Measurements from ENCODE around the gene GALNT13.
A peak's percentile ranks its signal among the peaks of the same experiment; 100 is the strongest.

The GALNT13 gene

DNA sequence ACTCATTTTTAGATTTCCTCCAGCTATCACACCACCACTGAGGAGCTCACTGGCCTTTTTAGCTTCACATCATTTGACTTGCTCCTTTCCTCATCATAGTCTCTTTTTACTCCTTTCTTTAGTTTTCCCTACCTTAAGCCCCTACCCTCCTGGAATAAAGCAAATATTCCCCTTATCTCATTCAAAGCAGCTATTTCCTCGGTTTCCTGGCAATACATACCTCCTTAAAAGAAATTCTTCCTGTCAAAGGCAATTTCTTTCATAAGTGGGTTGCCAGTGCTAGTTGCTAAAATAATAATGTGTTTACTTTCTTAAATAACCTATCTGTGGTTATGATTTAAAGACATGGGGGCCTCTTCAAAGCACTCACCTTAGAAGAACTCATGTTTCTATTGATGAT, 359.3 kb downstream of the GALNT13 start:
- no peak for DNase-seq

DNA sequence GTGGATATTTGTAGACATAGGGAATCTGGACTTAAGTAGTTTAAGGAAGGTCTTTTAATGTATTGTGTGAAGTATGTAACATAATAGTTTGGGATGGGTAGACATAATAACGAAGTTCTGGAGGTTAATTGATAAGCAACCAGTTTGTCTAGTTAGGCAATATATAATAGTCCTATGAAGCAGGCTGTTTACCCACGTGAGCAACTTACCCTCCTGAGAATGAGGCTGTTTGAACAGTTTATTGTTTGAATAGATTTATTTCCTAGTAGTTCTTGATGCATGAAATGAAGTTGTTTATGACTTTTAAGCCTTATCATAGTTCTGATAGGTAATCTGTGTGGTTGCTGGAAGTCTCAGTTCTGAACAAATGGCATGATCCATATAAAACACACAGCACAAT, 361.5 kb downstream of the GALNT13 start:
- DNase-seq, result no peak

DNA sequence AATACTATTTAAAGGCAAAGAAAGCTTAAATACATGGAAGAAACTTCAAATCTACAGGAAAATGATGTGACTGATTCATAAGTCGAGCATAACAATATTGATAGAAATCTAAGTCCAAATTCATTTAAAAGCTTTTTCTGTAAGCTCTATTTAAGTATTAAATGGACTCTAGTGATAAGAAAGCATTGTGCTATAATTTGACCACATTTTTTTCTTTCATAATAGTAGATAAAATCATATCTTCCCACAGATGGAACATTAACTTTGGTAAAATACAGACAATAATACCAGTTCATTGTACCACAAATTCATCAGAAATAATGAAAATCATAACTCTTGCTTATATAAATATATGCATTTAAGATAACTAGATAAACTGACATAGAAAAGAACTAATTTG, 366.5 kb downstream of the GALNT13 start:
- no peak for DNase-seq

DNA sequence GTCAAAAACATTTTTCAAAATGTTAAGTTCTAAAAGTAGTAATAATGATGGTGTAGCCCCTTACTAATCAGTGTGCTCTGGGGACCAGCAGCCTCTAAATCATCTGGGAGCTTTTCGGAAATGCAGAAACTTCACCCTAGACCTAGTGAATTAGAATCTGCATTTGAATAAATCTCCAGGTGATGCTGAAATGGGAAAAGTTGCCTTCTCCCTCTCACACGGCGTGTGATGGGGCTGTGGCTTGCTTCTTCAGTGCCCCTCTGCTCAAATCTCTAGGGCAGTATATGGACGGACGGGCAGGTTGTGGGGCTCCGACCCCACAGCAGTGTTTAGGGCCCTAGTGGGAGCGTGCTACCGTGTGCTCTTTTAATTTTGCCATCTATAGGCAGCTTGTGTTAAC, 368.6 kb downstream of the GALNT13 start:
- no peak for DNase-seq

DNA sequence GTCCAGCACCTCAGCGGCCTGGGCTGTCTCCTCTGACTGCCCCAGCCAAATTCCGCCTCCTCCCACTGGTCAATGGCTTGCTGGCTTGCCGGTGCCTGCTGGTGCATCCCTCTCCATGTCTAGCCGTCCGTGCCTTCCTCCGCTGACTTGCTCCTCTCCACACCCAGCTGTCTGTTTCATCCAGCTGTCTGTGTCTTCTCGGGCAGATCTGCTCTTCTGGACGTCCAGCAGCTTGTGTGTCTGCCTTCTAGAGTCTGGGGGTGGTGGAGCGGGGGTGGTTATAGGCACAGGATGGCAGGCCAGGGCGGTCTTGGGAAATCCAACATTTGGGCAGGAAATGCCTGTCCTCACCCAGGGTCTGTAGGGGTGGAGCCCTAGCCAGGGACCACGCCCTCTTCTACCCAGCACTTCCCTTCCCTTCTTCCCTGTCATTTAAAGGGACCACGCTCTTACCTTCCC, 369.2 kb downstream of the GALNT13 start:
- DNase-seq, result no peak

DNA sequence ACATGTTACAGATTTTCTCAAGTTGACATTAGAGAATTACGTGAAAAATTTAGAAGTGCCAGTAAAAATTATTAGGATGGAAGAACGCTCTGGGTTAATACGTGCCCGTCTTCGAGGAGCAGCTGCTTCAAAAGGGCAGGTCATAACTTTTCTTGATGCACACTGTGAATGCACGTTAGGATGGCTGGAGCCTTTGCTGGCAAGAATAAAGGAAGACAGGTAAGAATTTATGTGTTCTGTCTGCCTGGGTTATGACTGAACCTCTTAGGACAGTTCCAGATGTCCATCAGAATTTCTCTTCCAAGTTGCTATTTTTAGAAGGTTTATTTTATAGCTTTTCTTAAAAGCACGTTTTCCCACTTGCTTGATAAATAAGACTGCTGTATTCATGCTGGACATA, 371.0 kb downstream of the GALNT13 start:
- DNase-seq, result no peak

DNA sequence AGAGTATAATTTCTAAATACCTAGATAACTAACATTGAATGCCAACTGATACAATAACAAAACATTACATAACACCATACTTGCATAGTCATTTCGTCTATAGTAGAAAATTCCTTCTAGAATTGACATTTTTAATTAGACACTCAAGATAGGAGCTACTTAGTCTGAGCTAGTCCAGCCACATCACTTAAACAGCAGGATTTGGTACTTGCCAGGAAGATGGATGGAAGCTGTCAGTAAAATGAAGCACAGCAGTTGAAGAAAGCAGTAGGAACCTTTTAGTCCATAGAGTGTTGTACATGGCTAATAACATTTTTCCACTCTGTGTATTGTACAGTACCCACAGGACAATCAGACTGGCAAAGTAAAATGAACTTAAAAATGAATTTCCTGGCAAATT, 372.0 kb downstream of the GALNT13 start:
- DNase-seq, result no peak

DNA sequence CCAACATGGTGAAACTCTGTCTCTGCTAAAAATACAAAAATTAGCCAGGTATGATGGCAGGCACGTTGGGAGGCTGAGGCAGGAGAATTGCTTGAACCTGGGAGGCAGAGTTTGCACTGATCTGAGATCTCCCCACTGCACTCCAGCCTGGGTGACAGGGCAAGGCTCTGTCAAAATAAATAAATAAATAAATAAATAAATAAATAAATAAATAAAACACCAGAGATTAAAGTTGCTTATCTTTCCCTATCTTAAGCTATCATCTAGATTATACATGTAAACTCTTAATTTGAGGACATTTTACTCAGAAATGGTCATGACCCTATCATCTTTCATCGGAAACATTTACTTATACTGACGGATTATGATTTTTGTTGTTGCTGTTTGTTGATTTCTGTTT, 373.2 kb downstream of the GALNT13 start:
- no peak for DNase-seq

DNA sequence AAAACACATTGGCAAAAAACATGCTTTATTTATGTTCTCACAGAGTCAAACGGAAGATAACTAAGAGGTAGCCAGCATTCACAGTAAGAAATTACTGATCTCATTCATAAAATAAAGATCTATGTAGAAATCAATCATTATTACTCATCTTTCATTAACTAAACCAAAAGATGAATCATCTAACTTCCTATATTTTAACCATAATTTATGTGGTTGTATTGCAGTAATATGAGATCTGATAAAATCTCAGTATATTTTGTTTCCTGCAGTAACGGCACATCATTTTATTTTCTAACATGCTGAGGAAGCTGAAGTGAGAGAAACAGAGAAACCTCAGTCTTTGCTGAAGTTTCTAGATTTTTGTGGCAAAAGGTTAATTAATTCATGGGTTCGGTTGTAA, 375.8 kb downstream of the GALNT13 start:
- DNase-seq, result no peak

DNA sequence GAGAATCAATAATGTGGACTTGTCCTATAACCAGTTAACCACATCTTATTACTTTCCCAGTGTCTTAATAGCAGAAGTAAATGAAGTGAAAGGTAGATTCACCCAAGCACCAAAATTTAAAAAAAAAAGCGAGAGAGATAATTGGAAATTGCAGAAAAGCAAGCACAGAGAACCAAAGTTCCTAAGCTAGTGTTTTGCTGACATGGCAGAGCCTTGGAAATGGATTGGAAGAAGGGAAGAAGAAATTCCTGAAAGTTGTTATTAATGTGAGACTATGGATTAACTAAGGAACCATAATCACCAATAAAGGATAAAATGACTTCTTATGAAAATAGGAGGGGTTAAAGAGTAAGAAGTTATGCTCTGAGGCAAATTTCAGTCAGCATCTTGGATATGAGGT, 384.4 kb downstream of the GALNT13 start:
- DNase-seq, result no peak

DNA sequence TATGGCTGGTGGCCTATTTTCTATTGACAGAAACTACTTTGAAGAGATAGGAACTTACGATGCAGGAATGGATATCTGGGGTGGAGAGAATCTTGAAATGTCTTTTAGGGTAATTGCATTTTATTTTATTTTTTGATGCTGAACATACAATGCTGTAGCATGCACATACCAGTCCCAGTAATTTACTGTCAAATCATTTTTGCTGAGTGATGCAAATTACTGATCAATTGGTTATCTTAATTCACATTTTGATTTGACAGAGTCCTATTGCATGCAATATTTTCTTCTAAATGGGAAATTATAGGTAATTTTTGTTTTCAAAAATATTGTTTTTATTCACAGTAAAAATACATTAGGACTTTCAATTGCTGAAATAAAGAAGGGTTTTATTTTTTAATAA, 387.3 kb downstream of the GALNT13 start:
- no peak for DNase-seq

DNA sequence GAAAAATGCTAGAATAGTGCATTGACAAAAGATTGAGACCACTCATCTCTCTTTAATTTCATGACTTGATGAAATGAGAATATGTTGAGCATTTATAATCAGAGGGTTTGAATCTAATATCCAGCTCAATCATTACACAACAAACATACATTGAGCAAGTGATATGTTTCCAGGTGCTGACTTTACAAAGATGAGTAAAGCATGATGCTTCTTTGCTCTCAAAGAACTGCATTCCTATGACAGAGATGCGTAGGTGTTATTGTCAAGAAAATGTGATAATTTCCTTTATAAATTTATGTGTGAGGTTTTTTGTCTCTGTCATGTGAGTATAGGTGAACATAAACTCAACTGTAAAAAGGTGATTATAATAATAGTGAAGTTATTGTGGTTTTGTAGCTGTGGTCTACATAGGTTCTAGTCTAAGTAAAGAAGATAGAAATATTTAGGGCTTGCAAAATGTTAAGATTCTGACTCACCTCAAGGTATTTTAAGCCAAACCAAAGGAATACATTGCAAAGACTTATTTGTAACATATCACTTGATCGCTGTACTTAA, 389.8 kb downstream of the GALNT13 start:
- no peak for DNase-seq

DNA sequence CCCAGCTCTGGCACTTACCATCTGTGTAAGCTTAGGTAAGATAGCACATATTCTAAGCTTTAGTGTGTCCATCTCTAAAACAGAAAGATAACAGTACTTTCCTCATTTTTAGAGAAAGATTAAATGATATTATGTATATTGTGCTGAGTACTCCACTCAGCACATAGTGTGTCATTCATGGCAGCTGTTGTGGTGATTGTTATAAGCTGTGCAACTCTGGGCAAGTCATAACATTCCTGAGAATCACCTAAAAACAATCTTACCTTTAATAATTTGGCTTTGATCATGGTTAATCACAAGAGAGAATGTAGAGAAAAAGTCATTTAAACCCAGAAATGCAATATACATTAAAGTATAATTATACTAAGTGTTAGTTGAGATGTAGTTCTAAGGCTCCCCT, 391.5 kb downstream of the GALNT13 start:
- no peak for DNase-seq

DNA sequence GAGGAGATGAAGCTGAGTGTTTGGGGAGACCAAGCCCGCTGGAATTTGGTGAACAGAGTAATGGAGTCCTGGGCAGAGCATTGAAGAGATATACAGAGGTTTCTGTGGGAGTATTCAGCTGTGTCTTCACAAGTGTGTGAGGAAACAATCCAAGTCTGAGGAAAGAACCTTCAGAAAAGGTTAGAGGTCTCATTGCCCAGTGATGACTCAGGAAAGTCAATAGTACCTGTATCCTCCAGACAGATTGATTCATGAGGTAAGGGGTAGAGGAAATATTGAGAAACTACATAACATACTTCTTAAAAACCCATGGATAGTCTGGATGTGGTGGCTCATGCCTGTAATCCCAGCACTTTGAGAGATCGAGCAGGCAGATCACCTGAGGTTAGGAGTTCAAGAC, 392.3 kb downstream of the GALNT13 start:
- no peak for DNase-seq

DNA sequence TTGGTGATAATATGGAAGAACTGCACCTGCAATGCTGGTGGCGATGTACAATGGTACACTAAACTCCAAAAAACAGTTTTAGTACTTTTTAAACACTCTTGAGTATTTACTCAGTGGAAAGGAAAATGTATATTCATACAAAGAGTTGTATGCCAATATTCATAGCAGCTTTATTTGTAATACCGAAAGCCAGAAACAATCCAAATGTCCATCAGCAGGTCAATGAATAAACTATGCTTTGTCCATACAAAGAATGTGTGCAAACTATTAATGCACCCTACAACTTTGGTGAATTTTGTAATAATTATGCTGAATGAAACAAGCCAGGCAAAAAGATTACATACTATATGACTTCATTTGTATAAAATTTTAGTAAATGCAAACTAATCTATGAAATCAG, 396.3 kb downstream of the GALNT13 start:
- no peak for DNase-seq

DNA sequence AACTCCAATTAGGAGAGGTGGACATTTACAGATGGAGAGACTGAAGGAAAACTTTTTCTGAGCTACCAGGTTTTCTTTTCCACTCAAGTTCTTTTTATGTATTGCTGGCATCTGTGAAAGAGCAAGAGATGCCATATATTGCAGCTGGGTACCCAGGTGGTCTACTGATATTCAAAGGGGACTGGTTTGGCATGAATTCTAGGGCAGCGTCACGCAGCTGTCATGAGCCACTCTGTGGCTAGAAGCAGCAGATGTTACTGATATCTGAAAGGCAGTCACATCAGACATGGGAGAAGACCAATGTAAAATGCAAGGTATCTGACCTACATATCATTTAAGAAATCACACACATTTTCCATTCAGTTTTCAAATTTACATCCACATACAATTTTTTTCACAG, 408.8 kb downstream of the GALNT13 start:
- DNase-seq, result peak; percentile 77 to 93

DNA sequence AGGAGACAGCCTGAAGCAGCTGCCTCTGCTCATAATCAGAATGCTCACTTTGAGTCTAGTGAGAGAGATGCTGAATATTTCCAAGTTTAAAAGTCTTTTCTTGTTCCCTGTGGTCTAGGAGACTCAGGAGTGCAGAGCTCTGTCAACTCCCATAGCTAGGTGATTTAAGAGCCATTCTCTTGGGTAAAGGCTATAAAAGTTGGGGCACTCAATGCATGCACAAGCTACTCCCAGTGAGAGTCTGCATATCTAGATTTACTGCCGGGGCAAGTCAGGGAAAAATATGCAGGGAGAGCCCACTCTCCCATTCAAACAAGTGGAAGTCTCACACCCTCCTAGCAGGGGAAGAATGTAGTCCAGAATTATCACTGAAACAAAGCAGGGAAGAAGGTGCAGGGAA, 418.1 kb downstream of the GALNT13 start:
- no peak for DNase-seq

DNA sequence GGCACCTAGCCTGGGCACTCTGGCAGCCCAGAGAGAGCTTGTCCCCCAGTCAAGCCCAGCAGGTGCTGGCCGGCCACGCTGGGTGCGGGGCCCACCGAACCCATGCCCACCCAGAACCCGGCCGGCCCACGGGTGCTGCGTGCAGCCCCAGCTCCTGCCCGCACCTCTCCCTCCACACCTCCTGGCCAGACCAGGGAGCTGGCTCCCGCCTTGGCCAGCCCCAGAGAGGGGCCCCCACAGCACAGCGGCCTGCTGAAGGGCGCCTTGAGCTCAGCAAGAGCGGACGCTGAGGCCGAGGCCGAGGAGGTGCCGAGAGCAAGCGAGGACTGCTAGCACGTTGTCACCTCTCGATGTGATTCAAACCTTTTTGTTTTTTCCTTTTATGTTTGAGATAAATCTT, 419.8 kb downstream of the GALNT13 start:
- no peak for DNase-seq

DNA sequence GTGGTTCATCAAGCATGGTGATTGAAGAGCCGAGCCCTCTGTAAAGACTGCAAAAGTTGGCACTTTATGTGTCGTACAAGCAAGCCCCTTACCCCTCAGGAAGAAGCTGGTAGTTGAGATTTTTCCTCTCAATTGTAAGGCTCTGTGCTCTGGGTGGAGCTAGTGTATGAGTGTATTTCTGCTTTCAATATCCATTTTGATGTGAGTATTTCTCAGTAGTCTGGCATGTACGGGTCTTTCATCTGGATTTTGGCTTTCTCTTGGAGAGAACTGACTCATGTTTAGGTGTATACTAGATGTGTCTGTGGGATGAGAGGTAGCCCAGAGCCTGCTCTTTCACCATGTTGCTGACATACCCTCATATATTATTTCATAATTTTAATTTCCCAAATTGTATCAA, 420.2 kb downstream of the GALNT13 start:
- DNase-seq, result no peak

DNA sequence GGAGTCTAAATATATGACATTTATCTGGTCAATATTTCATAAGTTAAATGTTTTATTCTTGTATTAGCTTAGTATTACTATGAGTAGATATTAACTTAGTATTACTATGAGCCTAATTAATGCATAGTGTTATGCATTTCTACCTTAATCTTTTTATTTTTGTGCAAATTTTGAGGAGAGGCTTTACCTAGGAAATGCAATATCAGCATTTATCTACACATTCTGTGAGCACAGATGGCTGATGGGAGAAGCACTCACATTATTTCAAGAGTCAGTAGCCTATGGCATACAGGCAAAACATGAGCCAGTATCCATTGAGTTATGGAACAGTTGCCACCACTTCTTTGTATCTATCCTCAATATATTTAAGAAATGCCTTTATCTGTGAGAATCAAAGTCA, 422.1 kb downstream of the GALNT13 start:
- peak in 1 of 2 experiments; percentile 7 for DNase-seq

DNA sequence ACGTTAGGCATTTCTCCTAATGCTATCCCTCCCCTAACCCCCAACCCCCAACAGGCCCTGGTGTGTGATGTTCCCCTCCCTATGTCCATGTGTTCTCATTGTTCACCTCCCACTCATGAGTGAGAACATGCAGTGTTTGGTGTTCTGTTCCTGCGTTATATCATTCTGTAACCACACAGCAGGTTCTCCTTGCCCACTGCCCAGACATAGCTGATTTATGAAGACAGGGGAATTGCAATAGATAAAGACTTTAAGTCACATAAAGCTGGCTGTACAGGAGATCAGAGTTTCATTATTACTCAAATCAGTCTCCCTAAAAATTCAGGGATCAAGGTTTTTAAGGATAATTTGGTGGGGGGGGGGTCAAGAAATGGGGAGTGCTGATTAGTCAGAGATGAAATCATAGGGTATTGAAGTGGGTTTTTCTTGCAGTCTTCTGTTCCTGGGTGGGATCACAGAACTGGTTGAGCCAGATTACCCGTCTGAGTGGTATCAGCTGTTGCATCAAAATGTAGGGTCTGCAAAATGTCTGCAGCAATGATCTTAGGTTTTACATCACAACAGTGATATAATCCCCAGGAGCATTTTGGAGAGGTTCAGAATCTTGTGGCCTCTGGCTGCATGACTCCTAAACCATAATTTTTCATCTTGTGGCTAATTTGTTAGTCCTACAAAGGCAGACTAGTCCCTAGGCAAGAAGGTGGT, 434.7 kb downstream of the GALNT13 start:
- DNase-seq, result no peak

DNA sequence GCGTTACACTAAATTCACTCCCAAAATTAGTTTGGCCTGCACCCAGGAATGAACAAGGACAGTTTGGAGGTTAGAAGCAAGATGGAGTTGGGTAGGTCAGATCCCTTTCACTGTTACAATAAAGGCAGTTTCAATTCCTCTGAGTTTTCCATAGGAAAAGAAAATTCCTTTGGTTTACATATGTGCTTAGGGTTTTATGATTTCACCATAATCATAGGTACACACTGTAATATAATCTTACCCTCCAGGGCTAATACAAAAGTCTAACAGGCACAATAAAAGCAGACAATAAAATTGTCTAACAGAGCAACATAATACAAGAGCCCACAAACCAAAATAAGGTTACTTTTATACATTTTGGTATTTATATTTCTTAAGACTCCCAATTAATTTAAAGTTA, 435.3 kb downstream of the GALNT13 start:
- DNase-seq, result no peak

DNA sequence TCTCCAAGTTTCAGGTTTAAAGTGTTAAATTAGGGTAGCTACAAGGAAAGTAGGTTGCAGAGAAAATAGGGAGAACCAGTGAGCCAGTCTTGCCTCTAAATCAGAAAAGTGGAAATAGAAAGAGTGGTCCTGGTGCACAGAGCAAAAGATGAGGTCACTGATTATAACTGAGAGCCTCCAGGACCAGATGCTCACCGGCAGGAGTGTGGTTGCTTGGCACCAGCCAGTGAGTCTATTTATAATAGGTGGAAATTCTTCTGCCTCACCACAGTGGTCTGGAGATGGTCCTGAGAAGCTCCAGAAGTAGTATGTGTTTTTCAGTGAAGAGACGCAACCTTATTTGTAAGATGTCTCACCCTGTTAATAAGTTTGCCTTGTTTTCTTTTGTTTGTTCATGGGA, 452.9 kb downstream of the GALNT13 start:
- DNase-seq, result no peak

DNA sequence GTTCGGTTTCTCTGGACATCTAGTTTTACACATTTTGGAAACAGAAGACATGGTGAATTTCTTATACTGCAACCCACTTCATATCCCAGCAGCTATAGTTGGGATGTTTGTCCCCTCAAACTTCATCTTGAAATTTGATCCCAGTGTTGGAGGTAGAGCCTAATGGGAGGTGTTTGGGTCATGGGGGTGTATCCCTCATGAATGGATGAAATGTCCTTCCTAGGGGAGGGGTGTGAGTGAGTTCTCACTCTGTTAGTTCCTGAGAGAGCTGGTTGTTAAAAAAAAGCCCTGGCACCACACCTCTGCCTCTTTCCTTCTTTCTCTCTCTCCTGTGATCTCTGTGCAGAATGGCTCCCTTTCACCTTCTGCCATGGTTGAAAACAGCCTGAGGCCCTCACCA, 457.8 kb downstream of the GALNT13 start:
- no peak for DNase-seq

DNA sequence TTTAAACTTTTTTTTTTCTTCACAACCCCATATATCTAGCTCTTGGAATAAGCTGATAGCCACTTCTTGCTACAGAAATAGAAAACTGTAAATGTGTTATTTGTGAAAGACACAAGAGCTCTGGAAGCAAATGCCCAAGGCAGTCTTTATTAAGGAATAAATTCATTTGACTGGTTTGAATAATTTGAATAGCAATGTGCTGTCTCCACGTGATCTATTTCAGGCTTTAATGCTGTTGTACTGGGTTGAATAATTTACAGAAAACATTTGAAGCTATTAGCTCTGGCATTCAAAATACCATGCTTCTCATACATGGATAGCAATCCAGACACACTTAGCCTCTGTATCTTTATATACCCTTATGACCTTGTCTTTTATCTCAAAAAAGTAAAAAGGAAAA, 460.1 kb downstream of the GALNT13 start:
- DNase-seq, result no peak
